OCI-M2 (cell line): ENCODE results near the gene MDM1.

Source experiments
- DNase-seq: peaks from one replicate; lab custom pipeline; 2025; ENCODE audit not compliant: unreplicated experiment; lab: John Stamatoyannopoulos, UW

MDM1 gene

DNA sequence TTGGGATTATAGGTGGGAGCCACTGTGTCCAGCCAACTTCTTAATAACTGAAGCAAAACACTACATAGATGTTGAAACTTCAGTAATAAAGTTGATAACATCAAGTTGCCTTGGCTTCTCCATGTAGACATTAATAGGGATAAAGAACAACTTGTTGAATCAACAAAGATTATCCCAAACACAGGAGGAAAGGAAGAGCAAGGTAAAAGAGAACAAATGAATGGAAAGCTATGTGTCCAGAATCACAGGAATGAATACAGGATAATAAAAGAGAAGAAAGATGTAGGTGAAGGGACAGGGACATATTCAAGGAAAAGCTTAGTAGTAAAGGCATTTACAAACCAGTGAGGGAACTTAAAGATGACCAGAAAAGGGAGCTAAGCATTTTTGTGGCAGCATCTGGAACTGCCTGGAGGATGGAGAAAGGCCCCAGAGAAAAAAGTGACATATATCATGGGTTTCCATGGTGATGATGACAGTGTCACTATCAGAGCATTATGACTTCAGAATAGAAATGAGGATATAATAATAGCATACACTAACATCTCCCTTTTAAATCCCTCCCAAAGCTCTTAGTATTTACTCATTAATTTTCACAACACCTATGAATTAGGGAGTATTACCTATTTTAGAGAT, 24.0 kb upstream of the MDM1 start:
- no peak for DNase-seq

DNA sequence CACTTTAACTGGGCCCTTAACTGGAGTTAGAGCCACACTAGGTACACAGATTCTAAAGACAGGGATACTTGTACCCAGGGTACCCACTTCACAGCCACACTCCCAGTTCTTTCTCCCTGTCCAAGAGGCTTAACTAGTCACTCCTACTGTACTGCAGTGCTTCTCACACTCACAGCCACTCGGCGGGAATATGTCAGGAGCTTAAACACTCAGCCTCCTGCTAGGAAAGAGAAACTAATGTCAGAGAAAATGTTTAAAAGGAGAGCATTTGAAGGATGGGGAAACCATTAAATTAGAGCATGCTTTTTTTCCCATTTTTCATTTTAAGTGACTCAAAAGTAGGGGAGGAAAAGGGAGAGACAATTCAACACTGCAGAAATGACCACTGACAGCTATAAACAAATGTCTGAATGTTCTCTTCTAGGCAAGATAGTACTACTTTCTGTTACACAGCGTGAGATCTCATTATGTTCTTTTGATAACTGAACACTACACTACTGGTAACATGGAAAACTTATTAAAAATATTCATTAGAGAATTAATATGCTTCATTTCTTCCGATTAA, 22.9 kb upstream of the MDM1 start:
- no peak for DNase-seq

DNA sequence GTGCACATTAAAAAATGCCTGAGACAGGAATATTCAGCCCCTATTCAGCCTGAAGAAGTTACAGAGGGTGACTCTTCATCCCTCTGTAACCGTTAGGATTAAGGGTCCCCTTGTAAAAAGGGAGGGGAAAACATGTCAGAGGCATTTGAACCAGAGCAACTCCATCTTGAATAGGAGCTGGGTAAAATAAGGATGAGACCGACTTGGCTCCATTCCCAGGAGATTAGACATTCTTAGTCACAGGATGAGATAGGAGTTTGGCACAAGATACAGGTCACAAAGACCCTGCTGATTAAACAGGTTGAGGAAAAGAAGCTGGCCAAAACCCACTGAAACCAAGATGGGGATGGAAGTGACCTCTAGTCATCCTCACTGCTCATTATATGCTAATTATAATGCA, 19.9 kb upstream of the MDM1 start:
- DNase-seq = no peak

DNA sequence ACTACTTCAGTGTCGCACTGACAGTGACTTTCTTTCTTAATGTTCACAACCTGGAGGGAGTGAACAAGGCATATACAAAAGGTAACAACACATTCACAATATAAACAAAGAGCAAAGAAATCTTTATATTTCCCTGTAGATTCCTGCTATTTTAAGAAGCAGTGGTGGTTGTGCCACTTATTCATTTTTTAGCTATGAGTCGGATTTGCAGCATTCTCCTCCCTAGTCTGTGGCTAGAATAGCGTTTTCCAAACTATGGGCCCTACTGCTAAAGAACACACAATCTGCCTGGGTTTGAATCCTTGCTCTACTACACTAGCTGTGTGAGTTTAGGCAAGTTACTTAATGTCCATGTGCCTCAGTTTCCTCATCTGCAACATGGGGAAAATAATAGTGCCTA, 18.6 kb upstream of the MDM1 start:
- DNase-seq = no peak

- DNase-seq = no peak
These were observed 17.9 kb upstream of the MDM1 start for GRCh38 chr12:68349921-68350606.

DNA sequence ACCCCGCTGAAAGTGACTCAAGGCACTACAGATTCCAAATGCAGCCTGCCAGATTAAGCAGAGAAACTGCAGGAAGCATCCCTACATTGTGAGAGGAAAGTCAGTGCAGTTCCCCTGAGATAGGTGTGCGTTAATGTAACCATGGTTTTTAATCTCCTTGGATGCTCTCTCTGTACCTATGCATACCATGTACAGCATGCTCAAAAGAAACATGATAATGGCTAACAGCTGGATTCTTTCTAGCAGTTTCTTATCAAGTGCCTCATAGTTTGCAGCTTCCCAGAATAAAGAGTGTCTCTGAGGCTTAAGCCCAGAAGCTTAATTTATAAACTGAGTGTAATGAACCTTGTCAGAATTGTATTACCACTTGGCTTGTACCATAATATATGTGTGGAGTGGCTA, 17.1 kb upstream of the MDM1 start:
- DNase-seq = no peak

GRCh38 chr12:68348419-68348818, 16.3 kb upstream of the MDM1 start:
- no peak for DNase-seq

- DNase-seq = no peak
These were observed 13.6 kb upstream of the MDM1 start for GRCh38 chr12:68345763-68346162.

DNA sequence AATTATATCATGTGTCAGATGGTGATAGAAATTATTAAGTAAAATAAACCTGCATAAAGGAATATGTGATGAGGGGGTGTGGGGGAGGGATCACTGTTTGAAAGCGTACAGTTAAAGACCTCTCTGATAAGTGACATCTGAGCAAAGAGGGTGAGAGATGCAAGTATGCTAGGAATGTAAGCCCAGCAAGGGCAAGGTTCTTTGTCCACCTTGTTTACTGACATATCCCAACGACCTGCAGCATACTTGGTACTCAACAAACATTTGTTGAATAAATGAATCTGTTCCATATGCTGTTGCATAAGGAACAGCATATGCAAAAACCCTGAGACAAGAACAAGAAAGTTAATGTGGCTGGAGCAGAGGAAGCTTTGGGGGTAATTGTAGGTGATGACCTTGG, 12.0 kb upstream of the MDM1 start:
- DNase-seq = no peak

DNA sequence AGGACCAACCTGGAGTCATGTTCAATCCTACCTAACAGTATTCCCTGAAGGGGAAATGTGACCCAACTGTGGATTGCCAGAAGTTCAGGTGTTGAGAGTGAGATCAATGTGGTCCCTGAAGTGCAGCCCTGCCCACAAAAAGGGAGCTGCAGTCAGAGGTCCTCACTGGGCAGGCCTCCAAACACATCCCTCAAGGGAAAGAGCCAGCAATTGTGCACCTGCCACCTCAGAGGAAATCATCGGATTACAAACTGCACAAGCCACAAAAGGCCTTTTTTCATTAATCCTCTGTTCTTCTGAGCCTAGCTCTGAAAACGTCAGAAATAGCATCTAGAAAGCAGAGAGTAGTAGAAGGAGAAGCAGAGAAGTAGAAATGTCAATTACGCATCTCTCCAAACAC, 10.8 kb upstream of the MDM1 start:
- no peak for DNase-seq

GRCh38 chr12:68341822-68342221, 9.7 kb upstream of the MDM1 start:
- DNase-seq = no peak

DNA sequence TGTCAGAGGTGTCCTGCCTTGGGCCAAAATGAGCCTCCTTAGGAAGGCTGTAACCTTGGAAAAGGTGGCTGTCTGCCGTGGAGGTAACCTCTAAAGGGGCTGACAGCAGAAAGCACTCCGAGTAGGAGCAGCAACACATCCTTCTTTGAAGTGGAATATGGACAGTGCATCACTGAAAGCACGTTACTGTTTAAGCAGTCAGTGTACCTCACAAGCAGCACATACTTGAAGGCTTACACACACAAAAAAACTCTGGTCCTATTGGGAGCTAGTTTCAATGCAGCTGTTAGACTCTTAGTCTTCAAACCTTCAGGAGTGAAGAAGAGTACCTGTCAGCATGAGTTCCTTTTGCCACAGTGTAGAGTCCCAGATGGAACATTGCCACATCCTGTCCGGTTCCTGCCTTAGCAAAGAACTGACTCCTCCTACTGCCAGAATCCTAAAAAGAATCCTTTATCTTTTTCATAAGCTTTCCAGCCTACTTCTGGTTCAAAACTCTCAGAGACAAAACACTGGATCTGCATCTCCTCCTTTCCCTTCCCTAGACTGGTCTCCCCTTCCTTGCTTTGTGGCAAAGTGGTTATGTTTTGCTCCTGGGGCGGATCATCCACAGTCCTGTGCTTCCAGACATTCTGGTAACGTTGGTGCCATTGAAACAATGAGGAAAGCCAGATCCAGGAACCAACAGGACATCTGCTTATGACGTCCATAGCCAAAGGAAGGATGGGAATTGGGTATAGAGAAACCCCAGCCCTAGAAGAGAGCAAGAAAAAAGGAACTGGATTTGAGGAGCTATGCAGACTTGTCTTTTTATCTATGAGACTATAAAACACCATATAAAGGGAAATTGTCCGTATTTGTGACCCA, 8.5 kb upstream of the MDM1 start:
- no peak for DNase-seq

GRCh38 chr12:68336889-68337303, 4.7 kb upstream of the MDM1 start:
- DNase-seq = no peak

DNA sequence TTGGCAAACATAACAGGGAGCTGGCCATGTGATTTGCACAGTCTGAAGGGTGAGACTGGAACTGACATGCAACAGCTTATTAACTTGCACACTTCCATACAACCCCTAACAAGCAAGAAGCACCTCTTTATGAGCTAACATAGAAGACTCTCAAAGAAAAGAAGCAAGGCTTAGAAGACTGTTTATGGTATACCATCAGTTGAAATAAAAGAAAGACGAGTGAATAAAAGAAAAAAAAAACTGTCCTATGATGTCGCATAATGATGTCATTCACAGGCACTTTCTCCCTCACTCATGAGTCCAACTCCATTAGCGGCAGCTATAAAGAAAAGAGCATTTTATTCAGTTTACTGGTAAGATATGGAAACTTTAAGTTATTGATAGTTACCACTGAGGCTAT, 3.3 kb upstream of the MDM1 start:
- no peak for DNase-seq

GRCh38 chr12:68334132-68334531, 2.0 kb upstream of the MDM1 start:
- DNase-seq = no peak

DNA sequence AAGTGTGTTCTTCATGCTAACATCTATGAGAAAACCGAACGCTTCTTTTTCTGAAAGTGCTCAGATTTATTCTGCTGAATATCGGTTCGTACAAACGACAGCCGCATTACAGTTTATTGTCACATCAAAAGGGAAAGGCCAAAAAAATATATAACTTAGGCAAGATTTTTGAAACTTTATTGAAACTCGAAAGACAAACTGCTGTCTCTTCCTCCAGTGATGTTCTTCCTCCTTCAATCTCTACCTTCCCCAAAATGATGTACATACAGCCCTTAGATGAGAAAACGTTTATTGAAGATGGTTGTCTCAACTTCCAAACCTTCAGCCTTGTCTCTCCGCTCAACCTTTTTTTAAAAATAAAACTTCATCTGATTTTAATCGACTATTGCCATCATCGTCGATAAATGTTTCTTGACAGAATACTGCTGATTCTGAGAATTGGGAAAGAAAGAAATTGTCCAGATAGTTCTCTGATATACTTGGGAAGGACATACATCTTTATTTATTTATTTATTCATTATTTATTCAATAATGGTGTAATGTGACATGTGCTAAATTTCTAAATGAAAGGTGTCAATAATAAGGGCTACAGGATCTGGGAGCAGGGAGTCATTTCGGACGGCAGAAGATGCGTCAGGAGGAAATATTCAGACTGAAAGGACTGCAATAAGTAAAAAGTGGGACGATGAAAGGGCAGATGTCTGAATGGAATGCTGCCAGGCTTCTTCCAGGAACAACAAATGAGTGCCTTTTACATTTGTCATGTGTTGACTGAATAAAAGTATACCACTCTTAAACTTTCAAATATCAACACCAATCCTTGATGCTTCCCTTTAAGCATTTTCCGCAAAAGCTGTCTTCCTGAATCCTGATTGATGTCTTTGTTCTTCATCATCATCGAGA, 817 bp upstream of the MDM1 start:
- DNase-seq = no peak

GRCh38 chr12:68331500-68331868, 678 bp downstream of the MDM1 start:
- DNase-seq = no peak

- no peak for DNase-seq
These were observed 4.3 kb downstream of the MDM1 start for GRCh38 chr12:68327896-68328295.

GRCh38 chr12:68326716-68327115, 5.4 kb downstream of the MDM1 start:
- DNase-seq = no peak

DNA sequence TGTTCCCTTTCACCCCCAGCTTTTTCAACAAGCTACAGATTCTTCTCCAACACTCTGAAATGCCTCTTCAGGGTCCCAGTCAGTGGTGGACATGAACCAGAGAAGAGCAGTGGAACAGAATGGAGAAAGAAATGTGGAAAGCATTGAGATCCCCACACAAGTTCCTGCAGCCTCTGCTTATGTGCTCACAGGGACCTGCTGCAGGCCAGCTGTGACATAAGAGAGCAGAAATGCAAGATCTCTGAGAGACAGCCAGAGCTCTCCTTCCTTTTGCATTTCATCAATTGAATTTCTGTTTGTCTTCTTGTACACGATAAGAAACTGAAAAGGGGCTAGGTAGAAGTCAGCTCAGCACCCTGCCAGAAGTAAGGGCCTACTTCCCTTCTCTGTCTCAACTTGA, 6.2 kb downstream of the MDM1 start:
- no peak for DNase-seq

GRCh38 chr12:68324531-68324930, 7.6 kb downstream of the MDM1 start:
- DNase-seq = no peak
